H1 (cell line): ENCODE data around the gene RAB40C. TPM values are rescaled to one million over a fixed set of nuclear protein-coding genes. Genes with fewer than 3 reads are reported as not detected.

Source experiments
- CTCF ChIA-PET: fragments of 300-600 bp; sonication (Branson Sonifier 250); formaldehyde crosslinking; loops from one replicate; lab custom pipeline; 2021; ENCODE audit not compliant: partially characterized antibody; lab: Charles Lee
- POLR2A ChIA-PET: fragments of 300-600 bp; sonication (Branson Sonifier 250); formaldehyde crosslinking; loops from one replicate; lab custom pipeline; 2021; ENCODE audit warnings: inconsistent platforms; ENCODE audit not compliant: partially characterized antibody; lab: Charles Lee
- DNase-seq, 2 experiments: peaks; one replicate each; pipeline versions ENCODE4 v3.0.0 to v3.0.0-alpha.2; 2010 to 2022; ENCODE audit warnings: low spot score in 2 of 2, low read depth in 1 of 2, mixed read lengths in 1 of 2
- FAIRE-seq: peaks from 2 replicates; lab custom pipeline; 2011; peaks lifted over from hg19 to GRCh38; lab: Jason Lieb, UNC
- H2AFZ ChIP-seq: 2 replicates; pipeline ENCODE4 v1.8.1; 2012; ENCODE audit warnings: low read length, inconsistent platforms
- H2AK5ac ChIP-seq: 2 replicates; pipeline ENCODE4 v1.6.1; 2013; ENCODE audit warnings: low read depth, low read length
- H2BK120ac ChIP-seq: replicated peaks from 2 replicates; pipeline ENCODE3; 2013; ENCODE audit warnings: low read depth, low read length, inconsistent platforms
- H2BK12ac ChIP-seq: 2 replicates; pipeline ENCODE4 v1.6.1; 2013; ENCODE audit warnings: low read depth, low read length
- H2BK15ac ChIP-seq: 2 replicates; pipeline ENCODE4 v1.6.1; 2013; ENCODE audit warnings: low read length
- H2BK20ac ChIP-seq: 2 replicates; pipeline ENCODE4 v1.6.1; 2013; ENCODE audit warnings: low read length
- H2BK5ac ChIP-seq: 2 replicates; pipeline ENCODE4 v1.6.1; 2013; ENCODE audit warnings: low read depth, low read length
- H3K14ac ChIP-seq: 2 replicates; pipeline ENCODE4 v1.6.1; 2013; ENCODE audit warnings: inconsistent platforms; ENCODE audit not compliant: insufficient read length
- H3K18ac ChIP-seq: 2 replicates; pipeline ENCODE4 v1.6.1; 2013; ENCODE audit warnings: low read length; ENCODE audit errors: extremely low read depth
- H3K23ac ChIP-seq: 2 replicates; pipeline ENCODE4 v1.6.1; 2013; ENCODE audit warnings: inconsistent platforms; ENCODE audit not compliant: insufficient read length
- H3K23me2 ChIP-seq: 2 replicates; pipeline ENCODE4 v1.6.1; 2013; ENCODE audit warnings: low read depth, low read length
- H3K27ac ChIP-seq: 2 replicates; pipeline ENCODE4 v1.6.1; 2011; ENCODE audit warnings: low read depth, low read length, inconsistent platforms
- H3K27me3 ChIP-seq, 4 experiments: replicated peaks in 1 of 4; 1 replicate in 1 of 4; 2 replicates in 3 of 4; pipeline versions ENCODE4 v1.6.1 to v1.8.1; 2011 to 2013; ENCODE audit warnings: low read length in 3 of 4, mild to moderate bottlenecking in 3 of 4, inconsistent platforms in 2 of 4, mixed read lengths in 2 of 4, moderate library complexity in 1 of 4; ENCODE audit not compliant: control insufficient read depth in 3 of 4, insufficient read depth in 3 of 4; ENCODE audit errors: extremely low read depth in 1 of 4
- H3K36me3 ChIP-seq, 4 experiments: 2 replicates each; pipeline versions ENCODE4 v1.6.1 to v1.8.1; 2011 to 2013; ENCODE audit warnings: mild to moderate bottlenecking in 4 of 4, low read length in 3 of 4, moderate library complexity in 2 of 4, control low read depth in 1 of 4, inconsistent platforms in 1 of 4; ENCODE audit not compliant: insufficient read depth in 4 of 4, control insufficient read depth in 2 of 4
- H3K4ac ChIP-seq: replicated peaks from 2 replicates; pipeline ENCODE3; 2013; ENCODE audit warnings: low read length, low read depth, mixed read lengths, inconsistent platforms; ENCODE audit not compliant: insufficient read length
- H3K4me1 ChIP-seq, 4 experiments: replicated peaks in 1 of 4; 1 replicate in 1 of 4; 2 replicates in 3 of 4; pipeline versions ENCODE4 v1.6.1 to v1.8.1; 2011 to 2013; ENCODE audit warnings: low read length in 3 of 4, inconsistent platforms in 2 of 4, mixed read lengths in 1 of 4; ENCODE audit not compliant: insufficient read depth in 4 of 4, control insufficient read depth in 3 of 4
- H3K4me2 ChIP-seq, 2 experiments: 2 replicates each; pipeline versions ENCODE4 v1.6.1 to v1.8.1; 2011 to 2013; ENCODE audit warnings: low read depth in 2 of 2, low read length in 2 of 2, control low read depth in 1 of 2, inconsistent platforms in 1 of 2, mild to moderate bottlenecking in 1 of 2; ENCODE audit not compliant: insufficient read depth in 1 of 2
- H3K4me3 ChIP-seq, 4 experiments: fragments of 200-600, 300-600 bp in 1 of 4; sonication (generic), shearing (Covaris generic), sonication (Bioruptor Twin) in 1 of 4; 2 replicates each; pipeline versions ENCODE4 v1.5.1 to v1.8.1; 2011 to 2016; ENCODE audit warnings: low read length in 4 of 4, low read depth in 3 of 4, control low read depth in 2 of 4, inconsistent platforms in 2 of 4, mild to moderate bottlenecking in 2 of 4, mixed read lengths in 1 of 4, moderate library complexity in 1 of 4; ENCODE audit not compliant: insufficient read depth in 2 of 4; ENCODE audit errors: extremely low read depth in 1 of 4
- H3K56ac ChIP-seq: replicated peaks from 2 replicates; pipeline ENCODE3; 2013; ENCODE audit warnings: low read depth, mild to moderate bottlenecking, mixed read lengths, low read length, inconsistent platforms; ENCODE audit not compliant: insufficient read length
- H3K79me1 ChIP-seq: 2 replicates; pipeline ENCODE4 v1.6.1; 2013; ENCODE audit warnings: low read depth, low read length, control low read depth
- H3K79me2 ChIP-seq, 2 experiments: 2 replicates each; pipeline versions ENCODE4 v1.6.1 to v1.8.1; 2012 to 2013; ENCODE audit warnings: low read length in 2 of 2, mild to moderate bottlenecking in 2 of 2, inconsistent platforms in 1 of 2; ENCODE audit not compliant: insufficient read depth in 2 of 2, control insufficient read depth in 1 of 2
- H3K9ac ChIP-seq, 4 experiments: replicated peaks in 1 of 4; 1 replicate in 1 of 4; 2 replicates in 3 of 4; pipeline versions ENCODE4 v1.6.1 to v1.8.1; 2011 to 2013; ENCODE audit warnings: low read depth in 3 of 4, low read length in 3 of 4, control low read depth in 2 of 4, mild to moderate bottlenecking in 2 of 4, moderate library complexity in 2 of 4, inconsistent platforms in 1 of 4; ENCODE audit errors: extremely low read depth in 1 of 4
- H3K9me3 ChIP-seq, 2 experiments: 2 replicates each; pipeline versions ENCODE4 v1.6.1 to v1.8.1; 2012 to 2013; ENCODE audit warnings: mild to moderate bottlenecking in 2 of 2, moderate library complexity in 2 of 2, control low read depth in 1 of 2, inconsistent platforms in 1 of 2, low read depth in 1 of 2, low read length in 1 of 2, mixed read lengths in 1 of 2; ENCODE audit not compliant: insufficient read depth in 2 of 2
- H4K20me1 ChIP-seq, 2 experiments: replicated peaks in 1 of 2; 2 replicates each; pipeline versions ENCODE3 to v1.8.1; 2011 to 2013; ENCODE audit warnings: inconsistent platforms in 2 of 2, low read length in 2 of 2, mild to moderate bottlenecking in 1 of 2; ENCODE audit not compliant: insufficient read depth in 2 of 2, control insufficient read depth in 1 of 2
- H4K5ac ChIP-seq: 2 replicates; pipeline ENCODE4 v1.6.1; 2013; ENCODE audit warnings: low read length, low read depth, mixed read lengths, inconsistent platforms; ENCODE audit not compliant: insufficient read length
- H4K8ac ChIP-seq: 2 replicates; pipeline ENCODE4 v1.8.0; 2013; ENCODE audit warnings: mild to moderate bottlenecking, moderate library complexity, low read length, inconsistent platforms; ENCODE audit not compliant: insufficient read depth; ENCODE audit errors: extremely low read depth
- H4K91ac ChIP-seq: replicated peaks from 2 replicates; pipeline ENCODE3; 2013; ENCODE audit warnings: low read length, mixed read lengths, inconsistent platforms; ENCODE audit not compliant: insufficient read length
- CHD2 ChIP-seq: IDR thresholded peaks from 2 replicates; pipeline ENCODE4 v1.6.1; 2012; ENCODE audit warnings: low read length, improper control_type of control experiment
- FOSL1 ChIP-seq: IDR thresholded peaks from 2 replicates; pipeline ENCODE4 v1.6.1; 2011; ENCODE audit warnings: mild to moderate bottlenecking, low read depth, low read length, moderate library complexity; ENCODE audit not compliant: insufficient read depth
- GABPA ChIP-seq: IDR thresholded peaks from 2 replicates; pipeline ENCODE4 v1.6.1; 2011; ENCODE audit warnings: mild to moderate bottlenecking, low read length, moderate library complexity, borderline replicate concordance; ENCODE audit not compliant: insufficient read depth
- HDAC6 ChIP-seq: IDR thresholded peaks from one replicate; pipeline ENCODE4 v1.7.1; 2012; ENCODE audit warnings: low read depth, mild to moderate bottlenecking, inconsistent platforms, low read length, moderate library complexity
- POLR2AphosphoS5 ChIP-seq: IDR thresholded peaks from 2 replicates; pipeline ENCODE4 v1.6.1; 2011; ENCODE audit warnings: low read depth, low read length
- SP1 ChIP-seq: IDR thresholded peaks from 2 replicates; pipeline ENCODE4 v1.6.1; 2011; ENCODE audit warnings: low read depth, low read length
- TEAD4 ChIP-seq: IDR thresholded peaks from 2 replicates; pipeline ENCODE4 v1.6.1; 2012; ENCODE audit warnings: low read depth, low read length, inconsistent platforms, mixed read lengths
- WGBS, 2 experiments: shearing (Covaris generic) in 1 of 2; methylation state at CpG; one replicate each; pipeline versions ENCODE4 v1.1.6 to v1.1.7; 2013 to 2015; ENCODE audit warnings: low lambda C conversion rate in 2 of 2, mixed read lengths in 2 of 2, inconsistent platforms in 1 of 2, low coverage in 1 of 2, missing lambda C conversion rate in 1 of 2; ENCODE audit not compliant: insufficient replicate concordance in 2 of 2, insufficient coverage in 1 of 2, insufficient read length in 1 of 2; ENCODE audit errors: extremely low coverage in 1 of 2, missing lambda C conversion rate in 1 of 2; 5-methylcytosine and 5-hydroxymethylcytosine counted together
- polyA plus RNA-seq, 7 experiments: library from polyadenylated mRNA; depleted of rRNA in 3 of 7; stranded (reverse) in 5 of 7; unstranded in 2 of 7; fragments of >200 nt in 5 of 7; fragments of 200-250 nt in 2 of 7; gene quantifications; 1 replicate in 5 of 7; 2 replicates in 1 of 7; 4 replicates in 1 of 7; pipeline versions ENCODE4 v1.2.1 to v1.2.3, GENCODE V29; 2011 to 2013; ENCODE audit warnings: missing spikeins in 2 of 7, mixed read lengths in 2 of 7
- total RNA-seq: library from RNA; stranded (reverse); fragmentation: NEBNext Ultra II Directional; extraction: Animal tissue kit (Norgen Biotek cat#: 25700); gene quantifications from 2 replicates; pipeline ENCODE4 v1.2.1, GENCODE V29; 2021

Gene RAB40C
- total and polyA plus RNA-seq, 2 of the 8 experiments (the other 6 are each of a cell fraction or from before 2014, with no cell fraction given): 13.9 to 15.6 TPM

- H3K4me3 ChIP-seq: 0 out of 8 replicates have a peak overlapping the region, but pooled peaks of 1 of the 4 experiments have one; percentile 8
- H3K23ac ChIP-seq: no peak overlapping the region
- peak overlapping the region; percentile 11 to 52 for H3K4me2 ChIP-seq
- no peaks in the 10 kb centered on the region for H3K9me3 ChIP-seq
- H3K56ac ChIP-seq: no peak overlapping the region
- no peak overlapping the region for H2BK120ac ChIP-seq
- FAIRE-seq: no peak
- H2BK5ac ChIP-seq: peak overlapping the region; percentile 26; the same call in 1 of the 2 replicates
- ChIA-PET CTCF (interaction anchor here (1.7 to 12.0 kb wide), 4 partner anchors 9 to 94 kb away, joined by 4 to 75 read pairs (median 6); partner anchors contain the start of genes RHOT2 and WDR24), POLR2A (interaction anchor here (1.4 to 13.3 kb wide), 7 partner anchors 7 to 126 kb away, joined by 4 to 214 read pairs (median 14); partner anchors contain the start of genes CHTF18, JMJD8, RHOT2 and RPUSD1)
- H3K4me1 ChIP-seq: peaks cover 0 to 37% (median 31%) of the 10 kb centered on the region in 4 experiments; a peak in 6 of 7 replicates
- peak overlapping the region; percentile 80; the same call in 1 of the 2 replicates for H4K8ac ChIP-seq
- H3K36me3 ChIP-seq: peaks cover 11 to 22% (median 16%) of the 10 kb centered on the region in 4 experiments
- peaks cover 15% of the 10 kb centered on the region for H3K23me2 ChIP-seq
- H3K79me1 ChIP-seq: peaks cover 6% of the 10 kb centered on the region; the same call in 1 of the 2 replicates
- DNase-seq: peak in 1 of 2 experiments; percentile 63
- no peak overlapping the region for H3K9ac ChIP-seq
- H3K4ac ChIP-seq: no peak overlapping the region
- H2AFZ ChIP-seq: no peak overlapping the region
- peak overlapping the region; percentile 73 for H4K91ac ChIP-seq
- 83% methylated on average over 22 of the region's 23 CpGs; no CpG with 5 or more reads in 1 of the 2 experiments for WGBS, 2 experiments
- H2BK12ac ChIP-seq: peak overlapping the region; percentile 96; the same call in 1 of the 2 replicates
- H2BK20ac ChIP-seq: no peak overlapping the region; the same call in 1 of the 2 replicates
- H3K79me2 ChIP-seq: peaks cover 0 to 10% of the 10 kb centered on the region in 2 experiments; a peak in 1 of 4 replicates
- H4K5ac ChIP-seq: no peak overlapping the region
- H3K14ac ChIP-seq: no peak overlapping the region
- H3K18ac ChIP-seq: peak overlapping the region; percentile 48; the same call in 1 of the 2 replicates
- H2BK15ac ChIP-seq: peak overlapping the region; percentile 46; the same call in 1 of the 2 replicates
- no peak overlapping the region for H3K27ac ChIP-seq
- peaks cover 2 to 28% of the 10 kb centered on the region in 2 experiments for H4K20me1 ChIP-seq
- peak overlapping the region; percentile 75; the same call in 1 of the 2 replicates for H2AK5ac ChIP-seq
- H3K27me3 ChIP-seq: peaks cover 0 to 2% (median 0%) of the 10 kb centered on the region in 4 experiments; a peak in 2 of 7 replicates
- TF ChIP-seq HDAC6: no peak
- no peak for TF ChIP-seq FOSL1
- no peak for TF ChIP-seq TEAD4
- TF ChIP-seq SP1: no peak
- no peak for TF ChIP-seq GABPA
- no peak for TF ChIP-seq CHD2
- TF ChIP-seq POLR2AphosphoS5: no peak
These were observed 87.0 kb downstream of the RAB40C start for GRCh38 chr16:676913-677312.
